PC-3 (cell line): ENCODE measurements around the gene LHX2.

Source experiments
- EZH2 ChIP-seq: fragments of 300-600 bp; sonication (generic); IDR thresholded peaks from one replicate; pipeline ENCODE4 v1.6.1; 2017; ENCODE audit warnings: antibody characterized with exemption, mild to moderate bottlenecking, low read length; ENCODE audit not compliant: unreplicated experiment
- TF ChIP-seq, protein P1 (sequence below): fragments of 300-600 bp; sonication (generic); conservative IDR thresholded peaks from 2 replicates; pipeline ENCODE4 v1.5.1; 2017; ENCODE audit warnings: antibody characterized with exemption, low read depth, mild to moderate bottlenecking, low read length

- TF ChIP-seq, protein P1, sequence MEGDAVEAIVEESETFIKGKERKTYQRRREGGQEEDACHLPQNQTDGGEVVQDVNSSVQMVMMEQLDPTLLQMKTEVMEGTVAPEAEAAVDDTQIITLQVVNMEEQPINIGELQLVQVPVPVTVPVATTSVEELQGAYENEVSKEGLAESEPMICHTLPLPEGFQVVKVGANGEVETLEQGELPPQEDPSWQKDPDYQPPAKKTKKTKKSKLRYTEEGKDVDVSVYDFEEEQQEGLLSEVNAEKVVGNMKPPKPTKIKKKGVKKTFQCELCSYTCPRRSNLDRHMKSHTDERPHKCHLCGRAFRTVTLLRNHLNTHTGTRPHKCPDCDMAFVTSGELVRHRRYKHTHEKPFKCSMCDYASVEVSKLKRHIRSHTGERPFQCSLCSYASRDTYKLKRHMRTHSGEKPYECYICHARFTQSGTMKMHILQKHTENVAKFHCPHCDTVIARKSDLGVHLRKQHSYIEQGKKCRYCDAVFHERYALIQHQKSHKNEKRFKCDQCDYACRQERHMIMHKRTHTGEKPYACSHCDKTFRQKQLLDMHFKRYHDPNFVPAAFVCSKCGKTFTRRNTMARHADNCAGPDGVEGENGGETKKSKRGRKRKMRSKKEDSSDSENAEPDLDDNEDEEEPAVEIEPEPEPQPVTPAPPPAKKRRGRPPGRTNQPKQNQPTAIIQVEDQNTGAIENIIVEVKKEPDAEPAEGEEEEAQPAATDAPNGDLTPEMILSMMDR: no peak
- no peak for TF ChIP-seq EZH2
Observed at GRCh38 chr9:124014211-124014955, 2.8 kb downstream of the LHX2 start.
